Immature natural killer cell (primary cell): ENCODE results near the gene KMT2B. TPM values are rescaled to one million over a fixed set of nuclear protein-coding genes. Genes with fewer than 3 reads are reported as not detected.
"Not testable (repeated sequence)": the region's sequence is repeated elsewhere in the genome, so short reads cannot be mapped to it uniquely, and the experiment has no call there.

Source experiments
- DNase-seq, 3 donors: peaks; one replicate each; pipeline ENCODE4 v3.0.0; 2022; ENCODE audit warnings: mixed read lengths in 1 of 3
- H3K27ac Mint-ChIP-seq, 6 donors: one replicate each; pipeline ENCODE4 v1.8.0; 2020; ENCODE audit warnings: mixed read lengths in 6 of 6, mild to moderate bottlenecking in 5 of 6, inconsistent platforms in 4 of 6, moderate library complexity in 3 of 6
- H3K27me3 Mint-ChIP-seq, 3 donors: one replicate each; pipeline ENCODE4 v1.8.0; 2020 to 2021; ENCODE audit warnings: low read depth in 3 of 3, mild to moderate bottlenecking in 3 of 3, mixed read lengths in 3 of 3, moderate library complexity in 3 of 3, inconsistent platforms in 1 of 3
- H3K36me3 Mint-ChIP-seq, 3 donors: one replicate each; pipeline ENCODE4 v1.8.0; 2020; ENCODE audit warnings: mixed read lengths in 3 of 3, inconsistent platforms in 2 of 3, mild to moderate bottlenecking in 2 of 3
- H3K4me1 Mint-ChIP-seq, 2 donors: one replicate each; pipeline ENCODE4 v1.8.0; 2020; ENCODE audit warnings: inconsistent platforms in 2 of 2, mild to moderate bottlenecking in 2 of 2, mixed read lengths in 2 of 2, moderate library complexity in 1 of 2
- H3K4me3 Mint-ChIP-seq, 5 donors: one replicate each; pipeline ENCODE4 v1.8.0; 2020; ENCODE audit warnings: mild to moderate bottlenecking in 5 of 5, mixed read lengths in 5 of 5, inconsistent platforms in 3 of 5, moderate library complexity in 3 of 5
- H3K9me3 Mint-ChIP-seq, 6 donors: one replicate each; pipeline ENCODE4 v1.8.0; 2020; ENCODE audit warnings: mild to moderate bottlenecking in 6 of 6, mixed read lengths in 6 of 6, inconsistent platforms in 4 of 6, moderate library complexity in 3 of 6
- polyA plus RNA-seq, 3 donors: library from polyadenylated mRNA; unstranded; fragments of 300-500 nt; fragmentation: Illumina TruSeq; gene quantifications; one replicate each; pipeline ENCODE4 v1.2.3, GENCODE V29; 2021

Gene KMT2B
- polyA plus RNA-seq, 3 donors from 2014 or later = 0.30 to 1.8 TPM; not detected in 1

- Mint-ChIP-seq H3K36me3 (peaks cover 0 to 19% (median 3%) of the 10 kb centered on the region in 3 donors), H3K27me3 (peaks cover 7 to 12% (median 9%) of the 10 kb centered on the region in 3 donors), H3K4me1 (peaks cover 25 to 32% of the 10 kb centered on the region in 2 donors), H3K27ac (peak overlapping the region in 2 of 6 donors; percentile 38 to 50), H3K4me3 (peak overlapping the region in 4 of 5 donors; percentile 48 to 59 (median 54)), H3K9me3 (no peaks in the 10 kb centered on the region)
- DNase-seq = no peak
Observed at GRCh38 chr19:35755550-35756376, 38.0 kb downstream of the KMT2B start.

DNA sequence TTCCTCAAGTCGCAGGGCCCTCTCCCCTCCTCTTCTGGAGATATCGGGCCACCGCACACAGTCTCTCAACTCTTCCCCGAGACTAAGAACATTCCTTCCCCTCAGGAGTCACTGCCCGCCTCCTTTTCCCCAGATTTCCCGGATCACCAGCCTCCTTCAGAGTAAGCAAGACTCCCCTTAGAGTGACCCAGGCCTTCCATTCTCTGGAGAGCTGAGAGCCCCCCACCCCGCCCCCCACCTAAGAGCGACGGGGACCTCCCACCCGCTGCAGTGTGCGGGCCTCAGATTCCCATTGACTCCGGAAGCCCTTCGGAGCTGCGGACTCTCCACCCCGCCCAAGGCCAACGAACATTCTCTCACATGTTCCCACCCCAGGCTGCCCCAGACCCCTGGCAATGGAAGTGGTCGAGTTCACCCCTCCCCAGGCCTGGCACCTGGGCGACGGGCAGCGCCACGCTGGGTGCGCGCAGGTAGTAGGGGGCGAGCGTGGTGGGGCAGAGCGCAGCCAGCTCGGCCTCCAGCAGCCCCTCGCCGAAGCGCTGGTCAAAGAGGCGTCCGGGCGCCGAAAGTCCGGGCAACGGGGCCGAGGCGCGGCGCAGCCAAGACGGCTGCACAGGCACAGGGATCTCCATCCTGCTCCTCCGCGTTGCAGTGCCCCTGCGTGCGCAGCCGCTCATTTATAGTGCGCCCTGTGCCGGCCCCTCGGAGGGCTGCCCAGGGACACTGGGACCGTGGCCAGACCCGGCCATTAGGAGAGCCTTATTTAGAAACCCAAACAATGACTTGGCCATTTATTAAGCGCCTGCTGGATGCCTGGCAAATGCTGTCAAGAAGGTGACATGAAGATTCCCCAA is 38.8 kb downstream of the KMT2B start, which contains the start of gene HSPB6:
TSS of gene HSPB6 (minus strand) at position 653 of the 854 bp plus-strand sequence. CDS start at position 632, 21 bp downstream.
- Mint-ChIP-seq H3K4me1 (peaks cover 25 to 32% of the 10 kb centered on the region in 2 donors), H3K27ac (peak within 1 kb of the TSS; percentile 85 to 98 (median 94)), H3K27me3 (peaks cover 7 to 12% (median 9%) of the 10 kb centered on the region in 3 donors), H3K4me3 (peak within 1 kb of the TSS; percentile 88 to 98 (median 94)), H3K9me3 (no peaks in the 10 kb centered on the region), H3K36me3 (peaks cover 0 to 19% (median 3%) of the 10 kb centered on the region in 3 donors)
- no peak for DNase-seq

GRCh38 chr19:35757231-35757748 is 39.5 kb downstream of the KMT2B start:
- H3K4me3 Mint-ChIP-seq = peak overlapping the region; percentile 88 to 98 (median 94)
- DNase-seq = no peak
- peaks cover 25 to 32% of the 10 kb centered on the region in 2 donors for H3K4me1 Mint-ChIP-seq
- peaks cover 7 to 12% (median 9%) of the 10 kb centered on the region in 3 donors for H3K27me3 Mint-ChIP-seq
- H3K9me3 Mint-ChIP-seq = no peaks in the 10 kb centered on the region
- peaks cover 0 to 24% (median 3%) of the 10 kb centered on the region in 3 donors for H3K36me3 Mint-ChIP-seq
- H3K27ac Mint-ChIP-seq = peak overlapping the region in 5 of 6 donors; percentile 85 to 98 (median 92)

DNA sequence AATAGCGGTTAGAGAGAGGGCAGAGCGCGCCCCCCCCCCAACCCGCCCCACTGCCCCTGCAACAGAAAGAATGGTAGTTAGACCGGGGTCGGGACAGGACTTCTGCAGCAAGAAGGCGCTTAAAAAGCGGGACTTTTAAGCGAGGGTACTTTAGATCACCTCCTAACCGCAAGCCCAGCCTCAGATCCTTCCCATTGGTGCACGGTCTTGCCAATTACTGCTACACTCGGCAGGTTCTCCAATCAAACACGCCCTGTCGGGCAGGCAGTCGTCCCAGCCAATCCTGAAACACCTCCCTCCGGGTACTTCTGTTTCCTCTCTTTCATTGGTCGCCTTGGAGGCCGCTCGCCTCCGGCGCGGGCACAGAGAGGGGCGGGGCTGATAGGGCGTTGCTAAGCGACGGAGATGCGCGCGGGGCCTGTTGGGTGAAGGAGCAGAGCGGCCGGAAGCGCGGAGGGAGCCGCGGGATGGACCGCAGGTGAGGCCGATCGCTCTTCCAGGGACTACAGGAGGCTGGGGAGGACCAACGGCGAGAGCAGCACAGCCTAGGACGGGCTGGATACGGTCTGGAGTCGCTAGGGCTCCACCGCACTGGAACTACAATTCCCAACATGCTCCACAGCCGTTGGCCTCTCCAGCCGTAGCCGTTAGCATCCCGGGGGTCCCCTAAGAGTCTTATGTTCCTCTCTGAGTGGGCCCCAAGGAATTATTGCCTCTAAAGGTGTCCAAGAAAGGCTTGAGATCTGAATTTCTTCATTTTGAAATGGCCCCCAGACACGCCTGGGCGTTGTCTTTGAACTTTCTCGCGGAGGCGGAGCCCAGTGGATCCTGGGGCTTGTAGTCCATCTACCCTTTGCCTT is 40.2 kb downstream of the KMT2B start, which contains the start of gene PROSER3:
TSS of gene PROSER3 (plus strand) at position 428 of the 860 bp plus-strand sequence. CDS start at position 468, 40 bp downstream.
- Mint-ChIP-seq H3K27me3 (peaks cover 7 to 12% (median 9%) of the 10 kb centered on the region in 3 donors), H3K4me1 (peaks cover 25 to 32% of the 10 kb centered on the region in 2 donors), H3K36me3 (peaks cover 0 to 22% (median 3%) of the 10 kb centered on the region in 3 donors), H3K4me3 (peak within 1 kb of the TSS; percentile 88 to 98 (median 94)), H3K27ac (peak within 1 kb of the TSS; percentile 85 to 98 (median 94)), H3K9me3 (no peaks in the 10 kb centered on the region)
- peak; percentile 99 for DNase-seq

DNA sequence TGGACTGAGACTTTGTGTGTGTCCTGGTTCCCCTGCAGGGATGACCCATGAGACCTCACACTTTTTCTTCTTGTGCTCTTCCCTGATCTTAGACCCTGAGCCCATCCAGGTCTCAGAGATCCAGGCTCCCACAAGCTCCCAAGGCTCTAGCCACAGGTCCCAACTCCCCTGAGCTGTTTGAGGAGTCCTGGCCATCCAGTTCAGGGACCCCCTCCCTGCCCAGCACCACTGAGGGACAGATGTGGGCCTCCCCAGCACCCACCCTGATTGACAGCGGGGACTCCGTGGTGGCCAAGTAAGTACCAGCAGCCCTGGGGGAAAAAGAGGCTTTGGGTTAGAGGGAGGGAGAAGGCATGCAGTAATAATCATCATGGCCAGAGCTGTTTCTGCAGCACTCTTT is 41.9 kb downstream of the KMT2B start:
- Mint-ChIP-seq H3K36me3 (peaks cover 0 to 13% (median 0%) of the 10 kb centered on the region in 3 donors), H3K4me3 (peak overlapping the region; percentile 60 to 94 (median 75)), H3K27me3 (peaks cover 7 to 12% (median 9%) of the 10 kb centered on the region in 3 donors), H3K9me3 (no peaks in the 10 kb centered on the region), H3K27ac (no peak overlapping the region), H3K4me1 (peaks cover 25 to 32% of the 10 kb centered on the region in 2 donors)
- no peak for DNase-seq

DNA sequence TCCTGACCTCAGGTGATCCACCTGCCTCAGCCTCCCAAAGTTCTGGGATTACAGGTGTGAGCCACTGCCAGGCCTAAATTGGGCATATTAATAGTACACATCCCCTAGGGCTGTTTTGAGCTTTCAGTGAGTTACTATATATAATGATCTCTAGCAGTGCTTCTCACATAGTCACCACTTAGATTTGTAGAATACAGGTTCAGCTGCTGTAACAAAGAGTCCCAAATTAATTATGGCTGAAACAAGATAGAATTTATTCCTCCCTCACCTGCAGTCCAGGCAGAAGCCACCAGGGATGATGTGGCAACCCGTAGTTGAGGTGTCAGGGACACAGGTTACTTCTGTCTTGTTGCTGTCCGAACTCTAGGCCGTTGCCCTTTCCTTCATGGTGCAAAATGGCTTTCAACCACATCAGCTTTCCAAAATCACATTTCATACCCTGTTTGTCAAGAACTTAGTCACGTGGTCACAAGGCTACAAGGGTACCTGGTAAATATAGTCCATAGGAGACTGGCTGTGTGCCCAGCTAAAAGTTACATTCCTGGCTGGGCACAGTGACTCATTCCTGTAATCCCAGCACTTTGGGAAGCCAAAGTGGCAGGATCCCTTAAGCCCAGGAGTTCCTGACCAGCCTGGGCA is 43.0 kb downstream of the KMT2B start:
- H3K27me3 Mint-ChIP-seq = peaks cover 7 to 12% (median 9%) of the 10 kb centered on the region in 3 donors
- no peak overlapping the region for H3K4me3 Mint-ChIP-seq
- no peak overlapping the region for H3K27ac Mint-ChIP-seq
- H3K9me3 Mint-ChIP-seq = no peaks in the 10 kb centered on the region
- DNase-seq = no peak
- H3K4me1 Mint-ChIP-seq = peaks cover 23 to 32% of the 10 kb centered on the region in 2 donors
- peaks cover 0 to 8% (median 0%) of the 10 kb centered on the region in 3 donors for H3K36me3 Mint-ChIP-seq

GRCh38 chr19:35764432-35765315 is 46.9 kb downstream of the KMT2B start:
- Mint-ChIP-seq H3K9me3 (no peaks in the 10 kb centered on the region), H3K4me1 (peaks cover 0 to under 1% of the 10 kb centered on the region in 2 donors), H3K36me3 (peaks cover 0 to 8% (median 3%) of the 10 kb centered on the region in 3 donors), H3K27ac (no peak overlapping the region), H3K27me3 (peaks cover 0 to 2% (median 0%) of the 10 kb centered on the region in 3 donors), H3K4me3 (no peak overlapping the region)
- DNase-seq = no peak

GRCh38 chr19:35766571-35767104 is 48.8 kb downstream of the KMT2B start:
- Mint-ChIP-seq H3K4me3 (no peak overlapping the region), H3K27me3 (peaks cover 0 to 2% (median 0%) of the 10 kb centered on the region in 3 donors)
- no peak for DNase-seq

GRCh38 chr19:35767288-35768081 is 49.7 kb downstream of the KMT2B start:
- H3K36me3 Mint-ChIP-seq = peaks cover 0 to 4% (median 3%) of the 10 kb centered on the region in 3 donors
- peaks cover 0 to 2% (median 0%) of the 10 kb centered on the region in 3 donors for H3K27me3 Mint-ChIP-seq
- no peaks in the 10 kb centered on the region for H3K9me3 Mint-ChIP-seq
- H3K27ac Mint-ChIP-seq = no peak overlapping the region
- H3K4me1 Mint-ChIP-seq = no peaks in the 10 kb centered on the region
- no peak for DNase-seq
- no peak overlapping the region for H3K4me3 Mint-ChIP-seq

More at GRCh38 chr19:35766571-35767104, 48.8 kb downstream of the KMT2B start:
- Mint-ChIP-seq H3K9me3 (no peaks in the 10 kb centered on the region), H3K27ac (no peak overlapping the region), H3K4me1 (no peaks in the 10 kb centered on the region), H3K36me3 (peaks cover 0 to 8% (median 3%) of the 10 kb centered on the region in 3 donors)

GRCh38 chr19:35768082-35768421 is 50.2 kb downstream of the KMT2B start:
- Mint-ChIP-seq H3K4me3 (no peak overlapping the region), H3K27me3 (peaks cover 0 to 2% (median 0%) of the 10 kb centered on the region in 3 donors), H3K36me3 (peaks cover 0 to 4% (median 3%) of the 10 kb centered on the region in 3 donors), H3K9me3 (no peaks in the 10 kb centered on the region), H3K4me1 (peaks cover 0 to under 1% of the 10 kb centered on the region in 2 donors), H3K27ac (no peak overlapping the region)
- DNase-seq = no peak

GRCh38 chr19:35772362-35772761 is 54.6 kb downstream of the KMT2B start:
- not testable (repeated sequence) for H3K4me3 Mint-ChIP-seq, H3K27ac Mint-ChIP-seq, H3K9me3 Mint-ChIP-seq, H3K27me3 Mint-ChIP-seq, DNase-seq, H3K36me3 Mint-ChIP-seq
- peaks cover 14 to 25% of the 10 kb centered on the region in 2 donors for H3K4me1 Mint-ChIP-seq
